Dedifferentiated amniotic fluid mesenchymal stem cell (primary cell): ENCODE measurements around the gene MBD4.

Source experiments
- DNase-seq: peaks from one replicate; pipeline ENCODE4 v3.0.0-alpha.2; 2016; ENCODE audit errors: extremely low spot score

Gene MBD4

DNA sequence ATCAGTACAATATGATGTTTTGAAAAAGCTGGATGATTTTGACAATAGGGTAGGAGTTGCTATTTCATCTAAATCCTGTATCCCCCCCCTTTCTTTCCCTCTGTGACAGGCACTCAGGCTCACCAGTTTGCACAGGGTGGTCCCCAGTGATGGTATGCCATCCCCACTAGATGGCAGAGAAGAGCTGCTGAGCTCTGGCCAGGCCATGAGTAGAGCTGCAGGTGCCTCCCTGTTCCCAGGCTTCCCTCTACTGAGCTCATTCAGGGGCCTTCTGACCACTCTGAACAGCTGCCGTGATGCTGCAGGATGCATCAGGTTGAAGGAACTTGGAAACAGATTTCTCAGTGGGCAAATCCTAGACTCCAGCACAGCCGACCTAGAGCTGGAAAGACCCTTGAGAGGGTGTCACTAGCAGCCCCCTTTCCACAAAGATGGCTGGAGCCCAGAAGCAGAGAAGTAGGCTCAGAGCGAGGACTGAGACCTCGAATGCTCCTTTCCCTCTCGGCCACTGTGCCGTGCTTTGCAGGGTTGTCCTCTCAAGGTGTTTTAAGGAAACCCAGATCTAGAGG lies 56.4 kb downstream of the MBD4 start:
- peak; percentile 33 for DNase-seq

DNA sequence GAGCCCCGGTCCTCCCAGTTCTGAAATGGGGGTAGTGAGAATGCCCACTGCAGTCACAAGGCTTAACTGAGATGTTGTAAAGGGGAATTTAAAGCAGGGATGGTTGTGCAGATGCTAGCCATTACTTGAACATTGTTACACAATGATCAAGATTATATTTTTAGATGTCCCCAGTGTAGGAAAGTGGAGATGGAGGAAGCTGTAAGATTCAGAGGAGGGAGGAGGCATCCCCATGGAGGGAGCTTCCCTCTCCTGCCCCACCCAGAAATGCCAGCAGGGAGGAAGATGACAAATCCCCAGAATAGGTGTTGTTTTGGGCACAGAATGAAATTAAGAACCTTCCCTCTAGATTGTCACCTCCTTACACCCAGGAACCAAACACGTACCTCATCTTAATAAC lies 57.4 kb downstream of the MBD4 start:
- no peak for DNase-seq
